HCT116 (cell line): ENCODE measurements around the gene DIAPH3. TPM values are rescaled to one million over a fixed set of nuclear protein-coding genes. Genes with fewer than 3 reads are reported as not detected.

Experiments
- ATAC-seq: fragments of 200-7000 bp; cut with Tn5 transposase; 2 replicates; pipeline ENCODE4 v1.9.1; 2020; ENCODE audit warnings: mild to moderate bottlenecking, moderate library complexity
- BruUV-seq: library from RNA; stranded (reverse); fragments of 400-500 nt; replicated peaks from 2 replicates; lab custom pipeline; 2021; lab: Mats Ljungman, UMichigan
- CTCF ChIA-PET: fragments of 300-600 bp; sonication (Branson Sonifier 250); formaldehyde crosslinking; loops from one replicate; lab custom pipeline; 2021; ENCODE audit warnings: antibody characterized with exemption; lab: Charles Lee
- POLR2A ChIA-PET: fragments of 300-600, 350-600 bp; sonication (Branson Sonifier 250); formaldehyde crosslinking; loops from one replicate; lab custom pipeline; 2021; ENCODE audit warnings: antibody characterized with exemption; lab: Charles Lee
- RAD21 ChIA-PET, 2 experiments: fragments of 300-600 bp; sonication (Branson Sonifier 250); formaldehyde crosslinking; loops; one replicate each; lab custom pipeline; 2023; ENCODE audit warnings: low total read pairs in 2 of 2; ENCODE audit not compliant: uncharacterized antibody in 2 of 2, unreplicated experiment in 2 of 2, low non-redundant PET in 1 of 2; lab: Charles Lee
- DNase-seq: peaks from one replicate; pipeline ENCODE4 v3.0.0-alpha.2; 2010; ENCODE audit warnings: low read depth, low spot score
- H2AFZ ChIP-seq: fragments of 200-600 bp; shearing (Covaris generic), sonication (generic); 2 replicates; pipeline ENCODE4 v1.6.1; 2017; ENCODE audit warnings: low read depth, mixed run types, mixed read lengths, antibody characterized with exemption, low read length; ENCODE audit not compliant: poor library complexity, severe bottlenecking
- H3K27ac ChIP-seq: 2 replicates; pipeline ENCODE4 v1.5.1; 2012; ENCODE audit warnings: low read depth, low read length
- H3K27me3 ChIP-seq: fragments of 200-600 bp; sonication (generic); 2 replicates; pipeline ENCODE4 v1.6.1; 2016; ENCODE audit warnings: mixed run types, low read length, mixed read lengths; ENCODE audit not compliant: insufficient read depth
- H3K36me3 ChIP-seq, 2 experiments: fragments of 200-500 bp in 1 of 2; fragments of 200-600 bp in 1 of 2; sonication (Bioruptor generic) in 1 of 2; sonication (generic) in 1 of 2; 2 replicates each; pipeline versions ENCODE4 v1.5.1 to v1.6.1; 2014 to 2016; ENCODE audit warnings: low read length in 2 of 2, inconsistent platforms in 1 of 2, mixed read lengths in 1 of 2, mixed run types in 1 of 2; ENCODE audit not compliant: insufficient read depth in 2 of 2, control insufficient read depth in 1 of 2
- H3K4me1 ChIP-seq, 2 experiments: fragments of 200-600 bp in 1 of 2; sonication (generic) in 1 of 2; 2 replicates each; pipeline versions ENCODE4 v1.5.1 to v1.6.1; 2012 to 2017; ENCODE audit warnings: low read length in 2 of 2, inconsistent platforms in 1 of 2, mild to moderate bottlenecking in 1 of 2, mixed read lengths in 1 of 2, mixed run types in 1 of 2, moderate library complexity in 1 of 2; ENCODE audit not compliant: insufficient read depth in 2 of 2, control insufficient read depth in 1 of 2
- H3K4me2 ChIP-seq: fragments of 200-600 bp; sonication (generic); 2 replicates; pipeline ENCODE4 v1.6.1; 2017; ENCODE audit warnings: mixed run types, low read length, mixed read lengths
- H3K4me3 ChIP-seq, 2 experiments: fragments of 200-600 bp in 1 of 2; sonication (generic) in 1 of 2; replicated peaks in 1 of 2; 2 replicates each; pipeline ENCODE4 v1.5.1; 2011 to 2016; ENCODE audit warnings: low read length in 2 of 2, control low read depth in 1 of 2, low read depth in 1 of 2, mild to moderate bottlenecking in 1 of 2, mixed read lengths in 1 of 2, mixed run types in 1 of 2
- H3K79me2 ChIP-seq: fragments of 200-600 bp; sonication (generic); 2 replicates; pipeline ENCODE4 v1.6.1; 2017; ENCODE audit warnings: mild to moderate bottlenecking, mixed run types, low read length, moderate library complexity, mixed read lengths; ENCODE audit not compliant: insufficient read depth
- H3K9ac ChIP-seq: fragments of 200-600 bp; sonication (generic); 2 replicates; pipeline ENCODE4 v1.6.1; 2016; ENCODE audit warnings: low read length, mixed read lengths
- H3K9me2 ChIP-seq: fragments of 200-600 bp; sonication (generic), shearing (Covaris generic); 2 replicates; pipeline ENCODE4 v1.6.1; 2017; ENCODE audit warnings: mixed run types, mild to moderate bottlenecking, moderate library complexity; ENCODE audit not compliant: insufficient read depth
- H3K9me3 ChIP-seq, 2 experiments: fragments of 200-500 bp in 1 of 2; fragments of 200-600 bp in 1 of 2; sonication (Bioruptor generic) in 1 of 2; sonication (generic) in 1 of 2; 2 replicates each; pipeline ENCODE4 v1.6.1; 2014 to 2017; ENCODE audit warnings: low read length in 2 of 2, mixed read lengths in 2 of 2, inconsistent platforms in 1 of 2, low read depth in 1 of 2, mild to moderate bottlenecking in 1 of 2, mixed run types in 1 of 2, moderate library complexity in 1 of 2; ENCODE audit not compliant: control insufficient read depth in 1 of 2, insufficient read depth in 1 of 2
- H4K20me1 ChIP-seq: fragments of 200-600 bp; sonication (generic), shearing (Covaris generic); 2 replicates; pipeline ENCODE4 v1.6.1; 2017; ENCODE audit warnings: mixed run types, mild to moderate bottlenecking, moderate library complexity; ENCODE audit not compliant: insufficient read depth
- CBX3 ChIP-seq: IDR thresholded peaks from 2 replicates; pipeline ENCODE4 v1.6.1; 2012; ENCODE audit warnings: low read depth
- CEBPB ChIP-seq: IDR thresholded peaks from 2 replicates; pipeline ENCODE4 v1.6.1; 2012; ENCODE audit warnings: low read depth
- EZH2phosphoT487 ChIP-seq: fragments of 200-600 bp; IDR thresholded peaks from 2 replicates; pipeline ENCODE4 v1.6.1; 2018; ENCODE audit warnings: antibody characterized with exemption, borderline replicate concordance
- FOSL1 ChIP-seq: IDR thresholded peaks from 2 replicates; pipeline ENCODE4 v1.6.1; 2012; ENCODE audit warnings: low read depth
- JUND ChIP-seq: IDR thresholded peaks from 2 replicates; pipeline ENCODE4 v1.6.1; 2012
- POLR2A ChIP-seq: IDR thresholded peaks from 2 replicates; pipeline ENCODE4 v1.7.0; 2011; ENCODE audit warnings: borderline replicate concordance; ENCODE audit not compliant: insufficient read depth, insufficient read length; ENCODE audit errors: extremely low read depth
- POLR2AphosphoS5 ChIP-seq: IDR thresholded peaks from 2 replicates; pipeline ENCODE4 v1.6.1; 2011; ENCODE audit warnings: mild to moderate bottlenecking, low read depth, low read length, moderate library complexity
- RAD21 ChIP-seq: IDR thresholded peaks from 2 replicates; pipeline ENCODE4 v1.6.1; 2012; ENCODE audit warnings: low read depth, mild to moderate bottlenecking
- SIN3A ChIP-seq: IDR thresholded peaks from 2 replicates; pipeline ENCODE4 v1.6.1; 2012; ENCODE audit warnings: low read depth
- SRF ChIP-seq: IDR thresholded peaks from 2 replicates; pipeline ENCODE4 v1.6.1; 2012; ENCODE audit warnings: low read depth
- TCF7L2 ChIP-seq: IDR thresholded peaks from 2 replicates; pipeline ENCODE4 v1.7.0; 2011; ENCODE audit warnings: borderline replicate concordance, inconsistent platforms; ENCODE audit not compliant: insufficient read depth, insufficient read length; ENCODE audit errors: extremely low read depth
- YY1 ChIP-seq: IDR thresholded peaks from 2 replicates; pipeline ENCODE4 v1.6.1; 2011; ENCODE audit warnings: low read length, low read depth, moderate library complexity, mild to moderate bottlenecking; ENCODE audit not compliant: insufficient replicate concordance; ENCODE audit errors: extremely low read depth
- ZNF274 ChIP-seq: fragments of 200-500 bp; sonication (Bioruptor generic); IDR thresholded peaks from 2 replicates; pipeline ENCODE4 v1.6.1; 2014; ENCODE audit warnings: mild to moderate bottlenecking, low read depth, low read length, inconsistent platforms
- intact Hi-C: fragments of 100-400 bp; cut with micrococcal nuclease; formaldehyde crosslinking; loops from 2 replicates; pipeline ENCODE4 v1.10.0; 2022
- total RNA-seq: library from RNA; stranded (reverse); gene quantifications from one replicate; pipeline ENCODE4 v1.2.1, GENCODE V29; 2021; ENCODE audit not compliant: unreplicated experiment
- TF ChIP-seq, protein P1 (sequence below), 3 experiments: fragments of 200-600 bp in 1 of 3; sonication (generic) in 1 of 3; IDR thresholded peaks in 2 of 3; conservative IDR thresholded peaks in 1 of 3; 2 replicates each; pipeline ENCODE4 v1.5.1; 2012 to 2017; ENCODE audit warnings: low read depth in 2 of 3, low read length in 2 of 3, antibody characterized with exemption in 1 of 3, borderline replicate concordance in 1 of 3, control low read depth in 1 of 3, mild to moderate bottlenecking in 1 of 3, mixed read lengths in 1 of 3, mixed run types in 1 of 3, moderate library complexity in 1 of 3; ENCODE audit not compliant: insufficient read depth in 1 of 3
- TF ChIP-seq, protein P2 (sequence below): IDR thresholded peaks from 2 replicates; pipeline ENCODE4 v1.6.1; 2012
- TF ChIP-seq, protein P3 (sequence below): IDR thresholded peaks from 2 replicates; pipeline ENCODE4 v1.6.1; 2012; ENCODE audit warnings: low read depth

DIAPH3 gene
- total RNA-seq, 1 experiment from 2014 or later, result 22.8 TPM

GRCh38 chr13:59883885-59884284 lies 279.8 kb downstream of the DIAPH3 start:
- intact Hi-C loops, result no loop called here
- ChIA-PET RAD21 (interaction anchor here in 1 of 2 experiments (0.7 kb wide), 1 partner anchor 23 kb away, joined by 3 read pairs; no protein-coding TSS in a partner anchor), POLR2A (no interaction called here), CTCF (no interaction called here)
- Histone ChIP-seq H3K9me3 (no peaks in the 10 kb centered on the region), H4K20me1 (no peaks in the 10 kb centered on the region), H3K4me2 (no peak overlapping the region), H3K4me1 (no peaks in the 10 kb centered on the region), H3K27ac (no peak overlapping the region), H3K36me3 (no peaks in the 10 kb centered on the region), H3K9ac (no peak overlapping the region), H2AFZ (no peak overlapping the region), H3K9me2 (no peaks in the 10 kb centered on the region), H3K27me3 (no peaks in the 10 kb centered on the region), H3K79me2 (no peaks in the 10 kb centered on the region), H3K4me3 (no peak overlapping the region)
- ATAC-seq (no peak), DNase-seq (no peak)
- TF ChIP-seq SIN3A, result no peak
- TF ChIP-seq POLR2AphosphoS5, result no peak
- TF ChIP-seq CEBPB, result no peak
- TF ChIP-seq EZH2phosphoT487, result no peak
- TF ChIP-seq, protein P1, sequence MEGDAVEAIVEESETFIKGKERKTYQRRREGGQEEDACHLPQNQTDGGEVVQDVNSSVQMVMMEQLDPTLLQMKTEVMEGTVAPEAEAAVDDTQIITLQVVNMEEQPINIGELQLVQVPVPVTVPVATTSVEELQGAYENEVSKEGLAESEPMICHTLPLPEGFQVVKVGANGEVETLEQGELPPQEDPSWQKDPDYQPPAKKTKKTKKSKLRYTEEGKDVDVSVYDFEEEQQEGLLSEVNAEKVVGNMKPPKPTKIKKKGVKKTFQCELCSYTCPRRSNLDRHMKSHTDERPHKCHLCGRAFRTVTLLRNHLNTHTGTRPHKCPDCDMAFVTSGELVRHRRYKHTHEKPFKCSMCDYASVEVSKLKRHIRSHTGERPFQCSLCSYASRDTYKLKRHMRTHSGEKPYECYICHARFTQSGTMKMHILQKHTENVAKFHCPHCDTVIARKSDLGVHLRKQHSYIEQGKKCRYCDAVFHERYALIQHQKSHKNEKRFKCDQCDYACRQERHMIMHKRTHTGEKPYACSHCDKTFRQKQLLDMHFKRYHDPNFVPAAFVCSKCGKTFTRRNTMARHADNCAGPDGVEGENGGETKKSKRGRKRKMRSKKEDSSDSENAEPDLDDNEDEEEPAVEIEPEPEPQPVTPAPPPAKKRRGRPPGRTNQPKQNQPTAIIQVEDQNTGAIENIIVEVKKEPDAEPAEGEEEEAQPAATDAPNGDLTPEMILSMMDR (IDR thresholded peaks at IDR 0.05 in 2 of 3, conservative IDR thresholded peaks at IDR 0.05 in 1 of 3; ENCODE audit: borderline replicate concordance in 1 of 3, insufficient read depth in 1 of 3, low read depth in 2 of 3, low read length in 2 of 3), result no peak
- TF ChIP-seq RAD21, result no peak
- TF ChIP-seq SRF, result no peak
- no peak for TF ChIP-seq JUND
- BruUV-seq, result no TSS peak

DNA sequence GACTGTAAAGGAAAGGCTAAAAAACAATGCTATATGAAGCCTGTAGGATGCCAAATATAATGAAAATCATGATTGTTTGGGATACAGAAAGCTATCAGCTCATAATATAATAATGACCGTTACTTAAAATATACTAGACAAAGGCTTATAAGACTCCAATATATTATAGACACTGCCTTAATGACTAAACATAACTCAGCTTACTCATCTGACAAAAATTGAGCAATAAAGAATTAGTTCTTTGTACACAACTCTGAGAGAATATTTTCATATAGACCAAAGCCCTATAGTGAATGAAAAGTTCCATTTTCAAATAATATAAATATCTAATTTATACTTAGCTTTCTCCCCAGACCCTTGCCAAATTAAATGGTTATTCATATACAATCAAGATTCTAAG lies 283.3 kb downstream of the DIAPH3 start:
- DNase-seq (no peak), ATAC-seq (no peak)
- intact Hi-C loops, result no loop called here
- H3K36me3 ChIP-seq, result no peaks in the 10 kb centered on the region
- POLR2A ChIA-PET, result no interaction called here
- CTCF ChIA-PET, result no interaction called here
- no peaks in the 10 kb centered on the region for H3K79me2 ChIP-seq
- BruUV-seq, result no TSS peak
- H3K9me2 ChIP-seq, result no peaks in the 10 kb centered on the region
- no peak overlapping the region for H3K9ac ChIP-seq
- no peaks in the 10 kb centered on the region for H3K4me1 ChIP-seq
- H2AFZ ChIP-seq, result no peak overlapping the region
- H3K27me3 ChIP-seq, result no peaks in the 10 kb centered on the region
- no peaks in the 10 kb centered on the region for H3K9me3 ChIP-seq
- no peaks in the 10 kb centered on the region for H4K20me1 ChIP-seq
- H3K27ac ChIP-seq, result no peak overlapping the region
- H3K4me2 ChIP-seq, result no peak overlapping the region
- RAD21 ChIA-PET, result no interaction called here
- H3K4me3 ChIP-seq, result no peak overlapping the region
- TF ChIP-seq CBX3 (no peak), YY1 (no peak), FOSL1 (no peak), TCF7L2 (no peak), ZNF274 (no peak), POLR2AphosphoS5 (no peak), SRF (no peak), POLR2A (no peak)
- TF ChIP-seq, protein P2, sequence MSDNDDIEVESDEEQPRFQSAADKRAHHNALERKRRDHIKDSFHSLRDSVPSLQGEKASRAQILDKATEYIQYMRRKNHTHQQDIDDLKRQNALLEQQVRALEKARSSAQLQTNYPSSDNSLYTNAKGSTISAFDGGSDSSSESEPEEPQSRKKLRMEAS, result no peak
- TF ChIP-seq, protein P3, sequence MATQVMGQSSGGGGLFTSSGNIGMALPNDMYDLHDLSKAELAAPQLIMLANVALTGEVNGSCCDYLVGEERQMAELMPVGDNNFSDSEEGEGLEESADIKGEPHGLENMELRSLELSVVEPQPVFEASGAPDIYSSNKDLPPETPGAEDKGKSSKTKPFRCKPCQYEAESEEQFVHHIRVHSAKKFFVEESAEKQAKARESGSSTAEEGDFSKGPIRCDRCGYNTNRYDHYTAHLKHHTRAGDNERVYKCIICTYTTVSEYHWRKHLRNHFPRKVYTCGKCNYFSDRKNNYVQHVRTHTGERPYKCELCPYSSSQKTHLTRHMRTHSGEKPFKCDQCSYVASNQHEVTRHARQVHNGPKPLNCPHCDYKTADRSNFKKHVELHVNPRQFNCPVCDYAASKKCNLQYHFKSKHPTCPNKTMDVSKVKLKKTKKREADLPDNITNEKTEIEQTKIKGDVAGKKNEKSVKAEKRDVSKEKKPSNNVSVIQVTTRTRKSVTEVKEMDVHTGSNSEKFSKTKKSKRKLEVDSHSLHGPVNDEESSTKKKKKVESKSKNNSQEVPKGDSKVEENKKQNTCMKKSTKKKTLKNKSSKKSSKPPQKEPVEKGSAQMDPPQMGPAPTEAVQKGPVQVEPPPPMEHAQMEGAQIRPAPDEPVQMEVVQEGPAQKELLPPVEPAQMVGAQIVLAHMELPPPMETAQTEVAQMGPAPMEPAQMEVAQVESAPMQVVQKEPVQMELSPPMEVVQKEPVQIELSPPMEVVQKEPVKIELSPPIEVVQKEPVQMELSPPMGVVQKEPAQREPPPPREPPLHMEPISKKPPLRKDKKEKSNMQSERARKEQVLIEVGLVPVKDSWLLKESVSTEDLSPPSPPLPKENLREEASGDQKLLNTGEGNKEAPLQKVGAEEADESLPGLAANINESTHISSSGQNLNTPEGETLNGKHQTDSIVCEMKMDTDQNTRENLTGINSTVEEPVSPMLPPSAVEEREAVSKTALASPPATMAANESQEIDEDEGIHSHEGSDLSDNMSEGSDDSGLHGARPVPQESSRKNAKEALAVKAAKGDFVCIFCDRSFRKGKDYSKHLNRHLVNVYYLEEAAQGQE, result no peak
